SK-N-SH (cell line): ENCODE measurements around the gene MADD. TPM values are rescaled to one million over a fixed set of nuclear protein-coding genes. Genes with fewer than 3 reads are reported as not detected.

Experiments used
- CTCF ChIA-PET: fragments of 300-600, 350-600 bp; formaldehyde crosslinking; extraction: SDS; loops from one replicate; lab custom pipeline; 2021; lab: Yijun Ruan, JAX
- POLR2A ChIA-PET: fragments of 350-600 bp; sonication (Branson Sonifier 250); formaldehyde crosslinking; extraction: SDS; loops from one replicate; lab custom pipeline; 2020; ENCODE audit warnings: antibody characterized with exemption, inconsistent platforms; lab: Yijun Ruan, JAX
- DNase-seq: peaks from one replicate; pipeline ENCODE4 v3.0.0; 2012
- H2AFZ ChIP-seq: fragments of 200-600 bp; sonication (generic); 2 replicates; pipeline ENCODE4 v1.8.1; 2016; ENCODE audit warnings: antibody characterized with exemption, mild to moderate bottlenecking, low read depth
- H3F3A ChIP-seq: fragments of 200-600 bp; sonication (generic); replicated peaks from 2 replicates; pipeline ENCODE3; 2016; ENCODE audit warnings: antibody characterized with exemption, mild to moderate bottlenecking; ENCODE audit not compliant: insufficient read depth
- H3K27ac ChIP-seq, 2 experiments: fragments of 200-500 bp in 1 of 2; fragments of 200-600 bp in 1 of 2; sonication (Bioruptor generic) in 1 of 2; sonication (generic), shearing (Covaris generic) in 1 of 2; 2 replicates each; pipeline versions ENCODE4 v1.5.1 to v1.6.1; 2014 to 2016; ENCODE audit warnings: low read depth in 2 of 2, inconsistent platforms in 1 of 2, low read length in 1 of 2, mild to moderate bottlenecking in 1 of 2, mixed read lengths in 1 of 2
- H3K27me3 ChIP-seq: fragments of 200-600 bp; sonication (generic), shearing (Covaris generic); 2 replicates; pipeline ENCODE4 v1.6.1; 2016; ENCODE audit warnings: mixed run types; ENCODE audit not compliant: insufficient read depth
- H3K36me3 ChIP-seq, 2 experiments: fragments of 200-500 bp in 1 of 2; fragments of 200-600 bp in 1 of 2; sonication (Bioruptor generic) in 1 of 2; sonication (generic) in 1 of 2; replicated peaks in 1 of 2; 2 replicates each; pipeline versions ENCODE3 to v1.5.1; 2014 to 2016; ENCODE audit warnings: low read length in 1 of 2, mild to moderate bottlenecking in 1 of 2; ENCODE audit not compliant: insufficient read depth in 2 of 2, control insufficient read depth in 1 of 2
- H3K4me1 ChIP-seq, 2 experiments: fragments of 200-500 bp in 1 of 2; fragments of 200-600 bp in 1 of 2; sonication (Bioruptor generic) in 1 of 2; sonication (generic), shearing (Covaris generic) in 1 of 2; 2 replicates each; pipeline versions ENCODE4 v1.5.1 to v1.6.1; 2014 to 2016; ENCODE audit warnings: low read depth in 1 of 2, low read length in 1 of 2, mixed run types in 1 of 2; ENCODE audit not compliant: insufficient read depth in 2 of 2, control insufficient read depth in 1 of 2
- H3K4me2 ChIP-seq: fragments of 200-600 bp; sonication (generic), shearing (Covaris generic); 2 replicates; pipeline ENCODE4 v1.6.1; 2017; ENCODE audit warnings: mixed run types
- H3K4me3 ChIP-seq, 2 experiments: fragments of 200-500 bp in 1 of 2; fragments of 200-600 bp in 1 of 2; sonication (Bioruptor generic) in 1 of 2; sonication (generic), shearing (Covaris generic) in 1 of 2; 2 replicates each; pipeline versions ENCODE4 v1.5.1 to v1.8.1; 2014 to 2016; ENCODE audit warnings: low read depth in 2 of 2, inconsistent platforms in 1 of 2, low read length in 1 of 2, mild to moderate bottlenecking in 1 of 2, mixed read lengths in 1 of 2, moderate library complexity in 1 of 2
- H3K79me2 ChIP-seq: fragments of 200-600 bp; sonication (generic); 2 replicates; pipeline ENCODE4 v1.8.1; 2017; ENCODE audit warnings: mild to moderate bottlenecking; ENCODE audit not compliant: insufficient read depth
- H3K9ac ChIP-seq: fragments of 200-600 bp; sonication (generic); 2 replicates; pipeline ENCODE4 v1.6.1; 2017; ENCODE audit warnings: mixed run types
- H3K9me2 ChIP-seq: fragments of 200-600 bp; sonication (generic); 2 replicates; pipeline ENCODE4 v1.6.1; 2017; ENCODE audit warnings: mixed run types
- H3K9me3 ChIP-seq: fragments of 200-600 bp; sonication (generic); 2 replicates; pipeline ENCODE4 v1.6.1; 2017; ENCODE audit warnings: mixed run types, mild to moderate bottlenecking, moderate library complexity
- H4K20me1 ChIP-seq: fragments of 200-600 bp; sonication (generic); 2 replicates; pipeline ENCODE4 v1.6.1; 2017; ENCODE audit warnings: mild to moderate bottlenecking, mixed run types; ENCODE audit not compliant: insufficient read depth
- CTCF ChIP-seq: fragments of 200-600 bp; sonication (generic); IDR thresholded peaks from 2 replicates; pipeline ENCODE4 v1.6.1; 2017; ENCODE audit warnings: antibody characterized with exemption, mild to moderate bottlenecking, moderate library complexity
- ELF1 ChIP-seq: IDR thresholded peaks from 2 replicates; pipeline ENCODE4 v1.4.0; 2012
- EZH2phosphoT487 ChIP-seq: fragments of 200-600 bp; sonication (generic); IDR thresholded peaks from 2 replicates; pipeline ENCODE4 v1.6.1; 2017; ENCODE audit warnings: low read depth, mixed run types, mild to moderate bottlenecking, antibody characterized with exemption, moderate library complexity, borderline replicate concordance
- GATA2 ChIP-seq: sonication (generic); formaldehyde crosslinking; IDR thresholded peaks from 2 replicates; pipeline ENCODE4 v1.5.0; 2020; ENCODE audit warnings: mild to moderate bottlenecking, missing genetic modification reagents
- MXI1 ChIP-seq: IDR thresholded peaks from 2 replicates; pipeline ENCODE4 v1.6.1; 2012; ENCODE audit warnings: mild to moderate bottlenecking, low read depth, low read length, improper control_type of control experiment
- PBX3 ChIP-seq: IDR thresholded peaks from 2 replicates; pipeline ENCODE4; 2012
- RCOR1 ChIP-seq: fragments of 150-350 bp; IDR thresholded peaks from 2 replicates; pipeline ENCODE4 v1.6.1; 2017; ENCODE audit warnings: antibody characterized with exemption, low read length
- RFX5 ChIP-seq: IDR thresholded peaks from 2 replicates; pipeline ENCODE4 v1.6.1; 2012; ENCODE audit warnings: mild to moderate bottlenecking, improper control_type of control experiment, low read length
- RXRA ChIP-seq: IDR thresholded peaks from 2 replicates; pipeline ENCODE4 v1.4.0; 2012; ENCODE audit warnings: low read depth, mild to moderate bottlenecking, borderline replicate concordance
- SIN3A ChIP-seq: IDR thresholded peaks from 2 replicates; pipeline ENCODE4 v1.6.1; 2012; ENCODE audit warnings: low read depth, mild to moderate bottlenecking, low read length, moderate library complexity, borderline replicate concordance
- SMC3 ChIP-seq: IDR thresholded peaks from 2 replicates; pipeline ENCODE4 v1.6.1; 2012; ENCODE audit warnings: low read depth, low read length, improper control_type of control experiment
- TCF12 ChIP-seq: IDR thresholded peaks from 2 replicates; pipeline ENCODE4 v1.4.0; 2012
- TEAD4 ChIP-seq: IDR thresholded peaks from 2 replicates; pipeline ENCODE4 v1.4.0; 2012; ENCODE audit warnings: mild to moderate bottlenecking, borderline replicate concordance; ENCODE audit not compliant: insufficient read depth
- USF1 ChIP-seq: IDR thresholded peaks from 2 replicates; pipeline ENCODE4 v1.4.0; 2012; ENCODE audit warnings: low read depth, borderline replicate concordance
- WGBS: methylation state at CpG from one replicate; pipeline ENCODE4 v1.1.6; 2017; ENCODE audit warnings: low lambda C conversion rate; 5-methylcytosine and 5-hydroxymethylcytosine counted together
- polyA plus RNA-seq, 3 experiments: library from polyadenylated mRNA; depleted of rRNA; stranded (reverse); fragments of >200 nt; gene quantifications; 2 replicates each; pipeline ENCODE4 v1.2.3, GENCODE V29; 2012
- TF ChIP-seq, protein P1 (sequence below): IDR thresholded peaks from 2 replicates; pipeline ENCODE4 v1.6.1; 2012; ENCODE audit warnings: mild to moderate bottlenecking, low read depth, low read length, moderate library complexity
- TF ChIP-seq, protein P2 (sequence below): fragments of 150-350 bp; IDR thresholded peaks from 2 replicates; pipeline ENCODE4 v1.6.1; 2017; ENCODE audit warnings: antibody characterized with exemption, low read length, low read depth, borderline replicate concordance

The MADD gene
- polyA plus RNA-seq, 1 of the 3 experiments (the other 2 are of a cell fraction): 16.4 TPM

DNA sequence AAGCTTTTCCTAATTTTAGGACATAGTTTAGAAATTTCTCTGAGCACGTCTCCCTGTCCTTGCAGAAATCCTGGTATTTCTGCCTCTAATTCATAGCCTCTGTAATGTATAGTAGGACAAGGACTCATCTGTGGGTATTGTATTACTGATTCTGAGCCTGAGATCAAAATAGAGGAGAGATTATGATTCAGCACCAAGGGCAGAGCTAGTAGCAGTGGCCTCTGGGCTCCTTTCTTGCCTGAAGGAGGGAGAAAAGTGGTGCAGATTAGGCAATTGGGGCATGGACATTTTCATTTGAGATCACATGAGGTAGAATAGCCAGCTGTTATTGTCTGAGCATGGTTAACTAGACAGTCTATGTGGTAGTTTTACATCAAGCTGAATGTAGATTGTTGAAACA, 2.8 kb downstream of the MADD start:
- no peak for DNase-seq
- no peak overlapping the region for H3K9ac ChIP-seq
- H4K20me1 ChIP-seq: peaks cover 35% of the 10 kb centered on the region
- H2AFZ ChIP-seq: no peak overlapping the region
- no peak overlapping the region for H3K27ac ChIP-seq
- CTCF ChIA-PET: interaction anchor here (0.8 to 4.1 kb wide), 7 partner anchors 9 to 100 kb away, joined by 3 to 25 read pairs (median 4); no protein-coding TSS in a partner anchor
- H3K4me3 ChIP-seq: no peak overlapping the region
- no peaks in the 10 kb centered on the region for H3K9me2 ChIP-seq
- no peaks in the 10 kb centered on the region for H3K27me3 ChIP-seq
- H3K9me3 ChIP-seq: no peaks in the 10 kb centered on the region
- 0% methylated on average over 1 of the region's 1 CpG for WGBS
- peaks cover 47% of the 10 kb centered on the region for H3K79me2 ChIP-seq
- H3K4me1 ChIP-seq: peaks cover 30 to 34% of the 10 kb centered on the region in 2 experiments
- H3K36me3 ChIP-seq: peaks cover 18 to 35% of the 10 kb centered on the region in 2 experiments
- TF ChIP-seq, protein P1, sequence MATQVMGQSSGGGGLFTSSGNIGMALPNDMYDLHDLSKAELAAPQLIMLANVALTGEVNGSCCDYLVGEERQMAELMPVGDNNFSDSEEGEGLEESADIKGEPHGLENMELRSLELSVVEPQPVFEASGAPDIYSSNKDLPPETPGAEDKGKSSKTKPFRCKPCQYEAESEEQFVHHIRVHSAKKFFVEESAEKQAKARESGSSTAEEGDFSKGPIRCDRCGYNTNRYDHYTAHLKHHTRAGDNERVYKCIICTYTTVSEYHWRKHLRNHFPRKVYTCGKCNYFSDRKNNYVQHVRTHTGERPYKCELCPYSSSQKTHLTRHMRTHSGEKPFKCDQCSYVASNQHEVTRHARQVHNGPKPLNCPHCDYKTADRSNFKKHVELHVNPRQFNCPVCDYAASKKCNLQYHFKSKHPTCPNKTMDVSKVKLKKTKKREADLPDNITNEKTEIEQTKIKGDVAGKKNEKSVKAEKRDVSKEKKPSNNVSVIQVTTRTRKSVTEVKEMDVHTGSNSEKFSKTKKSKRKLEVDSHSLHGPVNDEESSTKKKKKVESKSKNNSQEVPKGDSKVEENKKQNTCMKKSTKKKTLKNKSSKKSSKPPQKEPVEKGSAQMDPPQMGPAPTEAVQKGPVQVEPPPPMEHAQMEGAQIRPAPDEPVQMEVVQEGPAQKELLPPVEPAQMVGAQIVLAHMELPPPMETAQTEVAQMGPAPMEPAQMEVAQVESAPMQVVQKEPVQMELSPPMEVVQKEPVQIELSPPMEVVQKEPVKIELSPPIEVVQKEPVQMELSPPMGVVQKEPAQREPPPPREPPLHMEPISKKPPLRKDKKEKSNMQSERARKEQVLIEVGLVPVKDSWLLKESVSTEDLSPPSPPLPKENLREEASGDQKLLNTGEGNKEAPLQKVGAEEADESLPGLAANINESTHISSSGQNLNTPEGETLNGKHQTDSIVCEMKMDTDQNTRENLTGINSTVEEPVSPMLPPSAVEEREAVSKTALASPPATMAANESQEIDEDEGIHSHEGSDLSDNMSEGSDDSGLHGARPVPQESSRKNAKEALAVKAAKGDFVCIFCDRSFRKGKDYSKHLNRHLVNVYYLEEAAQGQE: peak; percentile 94
- TF ChIP-seq SMC3 (no peak), TCF12 (no peak)
- TF ChIP-seq, all 33 proteins: peak for 1
- H3F3A ChIP-seq: peaks cover 15% of the 10 kb centered on the region
- POLR2A ChIA-PET: interaction anchor here (0.6 to 0.7 kb wide), 2 partner anchors 115 to 120 kb away, joined by 3 to 4 read pairs; no protein-coding TSS in a partner anchor
- no peak overlapping the region for H3K4me2 ChIP-seq

GRCh38 chr11:47274495-47275235, 4.7 kb downstream of the MADD start:
- H3F3A ChIP-seq: peaks cover 9% of the 10 kb centered on the region
- H3K27me3 ChIP-seq: no peaks in the 10 kb centered on the region
- POLR2A ChIA-PET: no interaction called here
- TF ChIP-seq TEAD4: no peak
- no peak for TF ChIP-seq RFX5
- no peak for TF ChIP-seq SMC3
- no peak for TF ChIP-seq RCOR1
- TF ChIP-seq EZH2phosphoT487: no peak
- TF ChIP-seq ELF1: no peak
- no peak for TF ChIP-seq PBX3
- no peak for TF ChIP-seq CTCF
- no peak for TF ChIP-seq SIN3A
- no peak for TF ChIP-seq GATA2
- no peak for TF ChIP-seq RXRA
- TF ChIP-seq USF1: no peak
- TF ChIP-seq, protein P2, sequence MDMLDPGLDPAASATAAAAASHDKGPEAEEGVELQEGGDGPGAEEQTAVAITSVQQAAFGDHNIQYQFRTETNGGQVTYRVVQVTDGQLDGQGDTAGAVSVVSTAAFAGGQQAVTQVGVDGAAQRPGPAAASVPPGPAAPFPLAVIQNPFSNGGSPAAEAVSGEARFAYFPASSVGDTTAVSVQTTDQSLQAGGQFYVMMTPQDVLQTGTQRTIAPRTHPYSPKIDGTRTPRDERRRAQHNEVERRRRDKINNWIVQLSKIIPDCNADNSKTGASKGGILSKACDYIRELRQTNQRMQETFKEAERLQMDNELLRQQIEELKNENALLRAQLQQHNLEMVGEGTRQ: no peak
- TF ChIP-seq MXI1: no peak
- no peak for TF ChIP-seq TCF12
- TF ChIP-seq, all 33 proteins: peak for 0
- peaks cover 35% of the 10 kb centered on the region for H4K20me1 ChIP-seq
- no peak for DNase-seq
- no peak overlapping the region for H3K4me3 ChIP-seq
- no peak overlapping the region for H2AFZ ChIP-seq
- no peak overlapping the region for H3K4me2 ChIP-seq
- no peak overlapping the region for H3K27ac ChIP-seq
- H3K9me3 ChIP-seq: no peaks in the 10 kb centered on the region
- peaks cover 32 to 51% of the 10 kb centered on the region in 2 experiments for H3K36me3 ChIP-seq
- peaks cover 47% of the 10 kb centered on the region for H3K79me2 ChIP-seq
- no peak overlapping the region for H3K9ac ChIP-seq
- 96% methylated on average over 28 of the region's 28 CpGs for WGBS
- CTCF ChIA-PET: interaction anchor here (1.2 to 4.1 kb wide), 3 partner anchors 27 to 121 kb away, joined by 3 to 25 read pairs (median 4); partner anchors contain the start of gene ACP2
- peaks cover 16 to 22% of the 10 kb centered on the region in 2 experiments; a peak in 3 of 4 replicates for H3K4me1 ChIP-seq
- H3K9me2 ChIP-seq: no peaks in the 10 kb centered on the region
